OCI-LY7 (cell line): ENCODE measurements around the gene DEPDC7. TPM values are rescaled to one million over a fixed set of nuclear protein-coding genes. Genes with fewer than 3 reads are reported as not detected.

Experiments used
- BruUV-seq: library from RNA; stranded (reverse); fragments of 400-500 nt; replicated peaks from 2 replicates; lab custom pipeline; 2021; lab: Mats Ljungman, UMichigan
- CTCF ChIA-PET: fragments of 300-600 bp; sonication (Branson Sonifier 250); formaldehyde crosslinking; loops from one replicate; lab custom pipeline; 2022; ENCODE audit warnings: antibody characterized with exemption; ENCODE audit not compliant: unreplicated experiment; lab: Charles Lee
- POLR2A ChIA-PET: fragments of 300-600 bp; sonication (Branson Sonifier 250); formaldehyde crosslinking; loops from one replicate; lab custom pipeline; 2022; ENCODE audit warnings: antibody characterized with exemption; lab: Charles Lee
- DNase-seq: peaks from one replicate; pipeline ENCODE4 v3.0.0-alpha.2; 2015; ENCODE audit warnings: low spot score
- H2AFZ ChIP-seq: fragments of 200-600 bp; sonication (generic), shearing (Covaris generic); 2 replicates; pipeline ENCODE4 v1.6.1; 2014; ENCODE audit warnings: mild to moderate bottlenecking, antibody characterized with exemption, low read length, moderate library complexity
- H3K27ac ChIP-seq: fragments of 200-600 bp; sonication (generic); 2 replicates; pipeline ENCODE4 v1.5.1; 2014; ENCODE audit warnings: mixed run types, low read depth, mild to moderate bottlenecking, moderate library complexity, low read length, inconsistent platforms; ENCODE audit not compliant: poor library complexity, severe bottlenecking
- H3K36me3 ChIP-seq: fragments of 200-600 bp; sonication (generic); 2 replicates; pipeline ENCODE4 v1.6.1; 2014; ENCODE audit warnings: mild to moderate bottlenecking, antibody characterized with exemption, low read length, moderate library complexity, mixed read lengths; ENCODE audit not compliant: insufficient read depth
- H3K4me1 ChIP-seq: fragments of 200-600 bp; sonication (generic); 2 replicates; pipeline ENCODE4 v1.5.1; 2014; ENCODE audit warnings: mild to moderate bottlenecking, low read length; ENCODE audit not compliant: insufficient read depth, poor library complexity, severe bottlenecking
- H3K4me2 ChIP-seq: fragments of 200-600 bp; sonication (generic); 2 replicates; pipeline ENCODE4 v1.6.1; 2014; ENCODE audit warnings: mild to moderate bottlenecking, low read length
- H3K4me3 ChIP-seq: fragments of 200-600 bp; sonication (generic); 2 replicates; pipeline ENCODE4 v1.5.1; 2014; ENCODE audit warnings: mild to moderate bottlenecking, low read depth, low read length; ENCODE audit not compliant: poor library complexity, severe bottlenecking
- H3K79me2 ChIP-seq: fragments of 200-600 bp; sonication (generic); 2 replicates; pipeline ENCODE4 v1.6.1; 2016; ENCODE audit warnings: low read depth, mild to moderate bottlenecking, low read length, moderate library complexity, mixed read lengths; ENCODE audit not compliant: insufficient read depth
- H3K9me2 ChIP-seq: fragments of 200-600 bp; sonication (generic); 2 replicates; pipeline ENCODE4 v1.6.1; 2016; ENCODE audit warnings: mild to moderate bottlenecking, low read length, mixed read lengths; ENCODE audit not compliant: insufficient read depth
- H3K9me3 ChIP-seq: fragments of 200-600 bp; sonication (generic); 2 replicates; pipeline ENCODE4 v1.6.1; 2014; ENCODE audit warnings: mild to moderate bottlenecking, mixed run types, low read length, mixed read lengths
- H4K20me1 ChIP-seq: fragments of 200-600 bp; sonication (generic); 2 replicates; pipeline ENCODE4 v1.6.1; 2014; ENCODE audit warnings: mild to moderate bottlenecking, antibody characterized with exemption, low read length, moderate library complexity, mixed read lengths; ENCODE audit not compliant: insufficient read depth
- EZH2phosphoT487 ChIP-seq: fragments of 200-600 bp; sonication (generic); IDR thresholded peaks from 2 replicates; pipeline ENCODE4 v1.6.1; 2018; ENCODE audit warnings: low read depth, borderline replicate concordance, mild to moderate bottlenecking, mixed run types, antibody characterized with exemption, low read length, moderate library complexity, mixed read lengths
- intact Hi-C: fragments of 100-400 bp; cut with micrococcal nuclease; formaldehyde crosslinking; loops from one replicate; pipeline ENCODE4 v1.10.0; 2022; ENCODE audit not compliant: unreplicated experiment
- total RNA-seq, 2 experiments: library from RNA; depleted of rRNA in 1 of 2; stranded (reverse); fragments of >200 nt in 1 of 2; shearing (Covaris generic) in 1 of 2; gene quantifications; 2 replicates each; pipeline ENCODE4 v1.2.3, GENCODE V29; 2014 to 2022
- TF ChIP-seq, protein P1 (sequence below): fragments of 200-600 bp; sonication (generic); conservative IDR thresholded peaks from 2 replicates; pipeline ENCODE4 v1.5.1; 2014; ENCODE audit warnings: mild to moderate bottlenecking, antibody characterized with exemption, low read length, moderate library complexity, mixed read lengths

The DEPDC7 gene
- total RNA-seq, 2 experiments from 2014 or later: 0.66 to 1.5 TPM

DNA sequence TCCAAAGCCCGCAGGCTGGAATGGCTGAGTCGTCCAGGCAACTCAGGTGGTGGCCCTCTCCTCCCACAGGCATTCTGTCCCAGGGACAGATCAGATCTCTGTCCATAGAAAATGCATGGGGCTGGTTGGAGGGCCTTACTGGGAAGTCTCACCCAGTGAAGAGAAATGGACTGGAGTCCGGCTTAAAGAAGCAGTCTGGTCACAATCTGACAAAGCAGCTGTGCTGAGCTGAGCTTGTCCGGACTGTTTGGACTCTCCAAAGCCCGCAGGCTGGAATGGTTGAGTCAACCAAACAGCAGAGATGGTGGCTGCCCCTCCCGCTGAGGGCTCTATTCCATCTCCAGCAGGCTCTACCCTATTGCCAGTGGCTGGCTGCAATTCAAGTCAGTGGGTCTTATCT lies 14.4 kb upstream of the DEPDC7 start:
- intact Hi-C loops: no loop called here

DNA sequence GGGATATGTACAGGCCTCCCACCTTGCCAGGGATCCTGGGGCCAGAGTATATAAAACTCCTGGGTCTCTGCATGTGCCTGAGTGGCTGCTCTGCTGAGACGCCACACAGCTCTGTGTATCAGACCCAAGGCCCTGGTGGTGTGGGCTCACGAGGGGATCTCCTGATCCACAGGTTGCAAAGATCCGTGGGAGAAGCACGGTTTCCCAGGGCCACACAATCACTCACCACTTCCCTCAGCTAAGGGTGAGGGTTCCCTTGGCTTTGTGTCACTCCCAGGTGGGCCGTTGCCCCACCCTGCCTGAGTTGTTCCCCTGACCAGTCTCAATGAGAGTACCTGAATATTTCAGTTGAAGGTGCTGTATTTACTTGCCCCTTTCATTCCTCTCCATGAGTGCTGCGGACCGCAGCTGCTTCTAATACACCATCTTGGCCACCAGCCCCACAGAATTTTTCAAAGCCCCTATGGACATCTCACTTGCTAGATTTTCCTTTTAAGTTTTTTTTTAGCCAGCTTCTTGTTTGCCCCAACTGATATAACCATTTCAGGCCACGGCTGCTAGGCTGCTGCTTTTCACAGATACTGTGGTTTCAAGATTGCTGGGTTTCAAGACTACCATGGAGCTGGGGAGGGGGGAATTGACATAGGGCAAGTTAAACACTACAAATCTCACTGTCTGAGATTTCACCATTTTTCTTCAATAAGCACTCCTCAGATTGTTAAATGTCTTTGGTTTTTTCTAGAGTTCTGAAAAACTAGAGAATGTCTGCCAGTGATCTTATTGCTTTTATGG lies 13.7 kb upstream of the DEPDC7 start:
- Histone ChIP-seq H3K4me2 (no peak overlapping the region), H3K4me1 (no peaks in the 10 kb centered on the region), H3K27ac (no peak overlapping the region), H2AFZ (no peak overlapping the region), H3K9me3 (no peaks in the 10 kb centered on the region), H4K20me1 (no peaks in the 10 kb centered on the region), H3K4me3 (no peak overlapping the region), H3K9me2 (no peaks in the 10 kb centered on the region), H3K36me3 (no peaks in the 10 kb centered on the region), H3K79me2 (no peaks in the 10 kb centered on the region)
- intact Hi-C loops: no loop called here
- BruUV-seq: no TSS peak
- ChIA-PET CTCF (no interaction called here), POLR2A (interaction anchor here (1.2 to 1.7 kb wide), 2 partner anchors 14 to 21 kb away, joined by 3 to 4 read pairs; partner anchors contain the start of gene DEPDC7)
- no peak for DNase-seq
- TF ChIP-seq EZH2phosphoT487: no peak
- TF ChIP-seq, protein P1, sequence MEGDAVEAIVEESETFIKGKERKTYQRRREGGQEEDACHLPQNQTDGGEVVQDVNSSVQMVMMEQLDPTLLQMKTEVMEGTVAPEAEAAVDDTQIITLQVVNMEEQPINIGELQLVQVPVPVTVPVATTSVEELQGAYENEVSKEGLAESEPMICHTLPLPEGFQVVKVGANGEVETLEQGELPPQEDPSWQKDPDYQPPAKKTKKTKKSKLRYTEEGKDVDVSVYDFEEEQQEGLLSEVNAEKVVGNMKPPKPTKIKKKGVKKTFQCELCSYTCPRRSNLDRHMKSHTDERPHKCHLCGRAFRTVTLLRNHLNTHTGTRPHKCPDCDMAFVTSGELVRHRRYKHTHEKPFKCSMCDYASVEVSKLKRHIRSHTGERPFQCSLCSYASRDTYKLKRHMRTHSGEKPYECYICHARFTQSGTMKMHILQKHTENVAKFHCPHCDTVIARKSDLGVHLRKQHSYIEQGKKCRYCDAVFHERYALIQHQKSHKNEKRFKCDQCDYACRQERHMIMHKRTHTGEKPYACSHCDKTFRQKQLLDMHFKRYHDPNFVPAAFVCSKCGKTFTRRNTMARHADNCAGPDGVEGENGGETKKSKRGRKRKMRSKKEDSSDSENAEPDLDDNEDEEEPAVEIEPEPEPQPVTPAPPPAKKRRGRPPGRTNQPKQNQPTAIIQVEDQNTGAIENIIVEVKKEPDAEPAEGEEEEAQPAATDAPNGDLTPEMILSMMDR: no peak

More for the DNA sequence above, 14.4 kb upstream of the DEPDC7 start:
- no peak overlapping the region for H3K27ac ChIP-seq
- CTCF ChIA-PET: interaction anchor here (0.6 kb wide), 1 partner anchor 50 kb away, joined by 3 read pairs; no protein-coding TSS in a partner anchor
- no peaks in the 10 kb centered on the region for H3K9me3 ChIP-seq
- DNase-seq: no peak
- no peaks in the 10 kb centered on the region for H4K20me1 ChIP-seq
- no peaks in the 10 kb centered on the region for H3K79me2 ChIP-seq
- no peak for TF ChIP-seq EZH2phosphoT487
- TF ChIP-seq, protein P1: no peak
- POLR2A ChIA-PET: interaction anchor here (1.2 to 1.7 kb wide), 2 partner anchors 15 to 20 kb away, joined by 3 to 4 read pairs; partner anchors contain the start of gene DEPDC7
- H3K36me3 ChIP-seq: no peaks in the 10 kb centered on the region
- no peak overlapping the region for H3K4me3 ChIP-seq
- H3K4me1 ChIP-seq: no peaks in the 10 kb centered on the region
- H3K9me2 ChIP-seq: no peaks in the 10 kb centered on the region
- H2AFZ ChIP-seq: no peak overlapping the region
- H3K4me2 ChIP-seq: no peak overlapping the region
- no TSS peak for BruUV-seq

DNA sequence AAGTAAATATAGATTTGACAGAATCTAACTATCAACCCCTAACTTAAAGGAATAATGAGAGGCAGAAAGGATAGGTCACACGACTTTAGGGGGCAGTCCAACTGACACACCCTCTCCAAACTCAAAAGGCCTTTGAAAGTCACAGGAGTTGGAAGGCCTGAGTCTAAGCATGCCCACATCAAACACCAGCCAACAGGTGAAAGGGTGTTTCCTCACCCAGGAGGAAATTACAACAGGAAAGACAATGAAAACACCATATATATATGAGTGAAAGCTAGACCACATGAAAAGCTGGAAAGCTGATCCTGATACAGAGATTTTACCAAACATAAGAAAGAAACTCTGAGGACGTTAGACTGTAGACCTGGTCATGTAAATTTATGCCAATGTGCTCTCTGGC lies 10.5 kb upstream of the DEPDC7 start:
- BruUV-seq: no TSS peak
- H3K4me1 ChIP-seq: no peaks in the 10 kb centered on the region
- intact Hi-C loops: no loop called here
- no peak overlapping the region for H3K4me2 ChIP-seq
- TF ChIP-seq, protein P1: no peak
- TF ChIP-seq EZH2phosphoT487: no peak
- H3K27ac ChIP-seq: no peak overlapping the region
- H3K4me3 ChIP-seq: no peak overlapping the region
- no peaks in the 10 kb centered on the region for H3K79me2 ChIP-seq
- H4K20me1 ChIP-seq: no peaks in the 10 kb centered on the region
- no peaks in the 10 kb centered on the region for H3K36me3 ChIP-seq
- CTCF ChIA-PET: no interaction called here
- H3K9me3 ChIP-seq: no peaks in the 10 kb centered on the region
- no peaks in the 10 kb centered on the region for H3K9me2 ChIP-seq
- no peak overlapping the region for H2AFZ ChIP-seq
- POLR2A ChIA-PET: interaction anchor here (0.7 kb wide), 1 partner anchor 88 kb away, joined by 3 read pairs; no protein-coding TSS in a partner anchor
- DNase-seq: no peak
